Effector CD8-positive, alpha-beta T cell (primary cell): Measurements from ENCODE around the gene ZNF711.
"Not testable (repeated sequence)": the region's sequence is repeated elsewhere in the genome, so short reads cannot be mapped to it uniquely, and the experiment has no call there.

ENCODE experiments used
- DNase-seq: peaks from one replicate; lab custom pipeline; 2025; lab: John Stamatoyannopoulos, UW
- total RNA-seq, 4 experiments: gene quantifications; one replicate each; lab custom pipeline; 2026; lab: John Stamatoyannopoulos, UW

The ZNF711 gene
- total RNA-seq, result 0.78 to 10.3 (median 2.5) reads per million in 4 experiments

DNA sequence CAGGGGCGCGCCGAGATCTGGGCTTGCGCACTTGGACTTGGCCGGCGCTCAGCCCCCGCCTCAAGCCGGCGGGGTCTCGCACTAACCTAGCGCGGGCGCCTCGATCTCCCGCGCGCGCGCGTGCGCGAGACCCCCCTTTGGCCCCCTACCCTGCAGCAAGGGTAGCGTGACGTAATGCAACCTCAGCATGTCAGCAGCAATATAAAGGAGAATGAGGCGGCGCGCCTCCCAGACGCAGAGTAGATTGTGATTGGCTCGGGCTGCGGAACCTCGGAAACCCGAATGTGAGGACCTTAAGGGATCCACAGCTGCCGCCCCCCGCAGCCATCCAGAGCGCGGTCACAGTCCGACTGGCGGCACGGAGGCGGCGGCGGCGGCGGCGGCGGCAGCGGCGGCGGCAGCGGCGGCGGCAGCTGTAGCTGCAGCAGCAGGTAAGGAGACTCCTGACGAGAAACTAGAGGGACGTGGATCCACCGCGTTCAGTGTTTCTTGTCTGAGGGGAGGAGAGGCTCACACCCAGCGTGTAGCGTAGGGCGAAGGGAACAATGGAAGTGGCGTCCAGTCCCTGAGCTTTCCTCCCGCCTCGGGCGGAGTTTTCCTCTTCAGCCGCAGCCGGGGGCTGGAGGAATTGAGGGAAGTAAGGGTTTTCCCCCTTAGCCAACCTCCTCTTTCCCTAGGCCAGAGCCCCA is at the start of gene ZNF711, which contains the start of gene SATL1:
Gene ZNF711, plus strand, starts transcription at position 231 of the 689 bp plus-strand sequence. CDS start 3,582 bp downstream, outside the sequence.
Gene SATL1, minus strand, starts transcription at position 19 of the 689 bp plus-strand sequence. CDS start 134,811 bp downstream, outside the sequence.
- DNase-seq, result peak; percentile 5

DNA sequence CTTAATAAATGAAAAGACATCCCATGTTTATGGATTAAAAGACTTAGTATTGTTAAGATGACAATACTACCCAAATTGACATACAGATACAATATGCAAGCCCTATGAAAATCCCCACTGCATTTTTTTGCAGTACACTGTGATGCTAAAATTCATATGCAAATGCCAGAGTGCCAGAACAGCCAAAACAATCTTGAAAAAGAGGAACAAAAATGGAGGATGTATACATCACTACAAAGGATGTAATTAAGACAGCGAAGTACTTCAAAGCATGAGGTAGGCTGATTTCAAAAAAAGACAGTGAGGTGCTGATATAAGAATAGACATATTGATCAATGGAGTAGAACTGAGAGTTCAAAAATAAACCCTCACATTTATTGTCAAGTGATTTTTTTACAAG is 47.5 kb upstream of the ZNF711 start:
- no peak for DNase-seq

DNA sequence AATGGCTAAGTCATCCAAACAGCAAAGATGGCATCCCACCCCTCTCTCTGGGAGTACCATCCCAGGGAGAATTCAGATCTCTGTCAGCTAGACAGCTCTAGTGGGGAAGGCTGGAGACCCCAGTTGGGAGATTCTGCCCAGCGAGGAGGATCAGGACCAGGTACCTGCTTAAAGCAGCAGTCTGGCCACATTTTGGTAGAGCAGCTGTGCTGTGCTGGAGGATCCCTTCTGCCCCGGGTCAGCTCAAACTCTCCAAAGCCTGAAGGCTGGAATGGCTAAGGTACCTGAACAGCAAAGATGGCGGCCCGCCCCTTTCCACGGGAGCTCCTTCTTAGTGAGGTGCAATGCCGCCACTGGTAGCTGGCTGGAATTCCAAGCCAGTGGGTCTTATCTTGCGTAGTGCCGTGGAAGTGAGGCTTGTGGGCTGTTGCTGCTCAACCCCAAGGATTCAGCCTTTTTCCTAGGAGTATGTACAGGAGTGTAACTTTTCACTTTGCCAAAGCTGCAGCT is 40.3 kb upstream of the ZNF711 start:
- no peak for DNase-seq

DNA sequence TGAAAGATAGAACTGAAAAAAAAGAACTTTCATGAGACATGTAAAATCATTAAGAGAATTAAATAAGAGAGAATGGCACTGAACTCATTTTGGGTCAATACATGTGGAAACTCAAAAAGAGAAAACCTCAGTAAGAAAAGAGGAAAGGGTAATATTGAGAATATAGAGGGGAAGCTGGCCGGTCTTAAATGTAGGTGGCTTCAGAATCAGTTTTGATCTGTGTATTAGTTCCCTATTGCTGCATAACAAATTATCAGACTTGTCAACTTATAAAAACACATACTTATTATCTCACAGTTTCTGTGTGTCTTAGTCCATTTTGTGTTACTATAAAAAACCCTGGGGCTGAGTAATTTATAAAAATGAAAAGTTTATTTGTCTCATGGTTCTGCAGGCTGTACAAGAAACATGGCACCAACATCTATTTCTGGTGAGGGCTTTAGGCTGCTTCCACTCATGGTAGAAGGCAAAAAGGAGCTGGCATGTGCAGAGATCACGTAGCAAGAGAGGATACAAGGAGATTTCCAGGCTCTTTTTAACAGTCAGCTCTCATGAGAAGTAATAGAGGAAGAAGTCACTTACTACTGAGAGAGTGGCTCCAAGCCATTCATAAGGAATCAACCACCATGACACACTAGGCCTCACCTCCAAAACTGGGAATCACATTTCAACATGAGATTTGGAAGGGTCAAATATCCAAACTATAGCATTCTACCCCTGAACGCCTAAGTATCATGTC is 29.8 kb upstream of the ZNF711 start:
- DNase-seq, result no peak

DNA sequence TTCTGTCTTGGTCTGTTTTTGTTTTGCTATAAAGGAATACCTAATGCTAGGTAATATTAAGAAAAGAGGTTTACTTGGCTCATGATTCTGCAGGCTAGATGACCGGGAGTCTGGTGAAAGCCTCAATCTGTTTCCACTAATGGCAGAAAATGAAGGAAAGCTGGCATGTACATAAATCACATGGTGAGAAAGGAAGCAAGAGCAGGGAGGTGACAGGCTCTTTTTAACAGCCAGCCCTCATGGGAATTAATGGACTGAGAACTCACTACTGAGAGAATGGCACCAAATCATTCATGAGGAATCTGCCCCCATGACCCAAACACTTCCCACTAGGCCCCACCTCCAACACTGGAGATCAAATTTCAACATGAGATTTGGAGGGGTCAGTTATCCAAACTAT is 27.8 kb upstream of the ZNF711 start:
- DNase-seq, result no peak

DNA sequence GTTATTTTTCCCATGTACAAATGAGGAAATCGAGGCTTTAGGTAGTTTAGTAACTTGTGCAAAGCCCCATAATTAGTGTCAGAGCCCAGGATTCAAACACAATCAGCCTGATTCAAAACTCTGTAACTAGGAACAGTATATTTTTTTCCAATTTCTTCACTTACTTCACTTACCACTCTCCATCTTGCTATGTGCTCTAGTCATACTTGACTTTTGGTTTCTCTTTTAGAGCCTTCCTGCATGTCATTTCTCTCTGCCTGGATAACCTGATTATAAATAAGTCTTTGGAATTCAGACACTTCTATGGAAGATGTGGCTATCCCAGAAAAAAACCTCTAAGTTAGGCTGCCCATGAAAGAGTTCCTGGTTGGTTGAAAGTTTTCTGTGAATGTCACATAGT is 22.4 kb upstream of the ZNF711 start:
- no peak for DNase-seq

DNA sequence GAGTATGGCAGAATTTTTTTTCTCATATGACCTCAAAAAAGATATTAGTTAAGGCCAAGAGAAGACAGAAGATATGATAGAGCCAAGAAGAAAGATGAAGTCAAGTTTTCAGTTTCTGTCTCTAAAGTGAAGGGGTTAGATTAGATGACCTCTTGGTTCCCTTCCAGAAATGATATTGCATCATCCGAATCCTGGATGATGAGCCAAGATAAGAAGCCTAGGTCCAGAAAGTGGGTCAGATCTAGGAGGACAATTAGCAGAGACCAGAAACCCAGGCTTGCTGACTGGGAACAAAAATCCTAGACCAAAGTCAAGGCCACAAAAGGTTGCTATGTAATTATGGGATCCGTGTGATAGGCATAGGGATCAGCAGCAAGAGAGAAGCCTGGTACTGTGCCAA is 20.4 kb upstream of the ZNF711 start:
- no peak for DNase-seq

DNA sequence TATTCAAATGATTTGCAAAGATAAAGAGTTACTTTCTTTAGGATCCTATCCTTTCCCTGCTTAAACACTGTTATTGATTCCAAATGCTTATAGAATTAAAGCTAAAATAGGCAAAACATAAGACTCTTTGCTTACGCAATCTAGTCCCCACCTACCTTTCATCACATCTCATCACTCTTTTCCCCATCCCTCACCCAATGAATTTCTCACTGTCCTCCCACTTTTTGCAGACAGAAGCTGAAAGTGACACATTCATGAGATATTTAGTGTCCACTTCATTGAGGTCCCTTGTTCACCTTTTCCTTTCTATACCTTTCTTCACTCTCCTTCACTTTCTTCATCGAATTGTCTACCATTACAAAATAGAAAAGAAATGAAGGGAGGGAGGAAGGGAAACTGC is 636 bp upstream of the ZNF711 start:
- DNase-seq, result no peak

DNA sequence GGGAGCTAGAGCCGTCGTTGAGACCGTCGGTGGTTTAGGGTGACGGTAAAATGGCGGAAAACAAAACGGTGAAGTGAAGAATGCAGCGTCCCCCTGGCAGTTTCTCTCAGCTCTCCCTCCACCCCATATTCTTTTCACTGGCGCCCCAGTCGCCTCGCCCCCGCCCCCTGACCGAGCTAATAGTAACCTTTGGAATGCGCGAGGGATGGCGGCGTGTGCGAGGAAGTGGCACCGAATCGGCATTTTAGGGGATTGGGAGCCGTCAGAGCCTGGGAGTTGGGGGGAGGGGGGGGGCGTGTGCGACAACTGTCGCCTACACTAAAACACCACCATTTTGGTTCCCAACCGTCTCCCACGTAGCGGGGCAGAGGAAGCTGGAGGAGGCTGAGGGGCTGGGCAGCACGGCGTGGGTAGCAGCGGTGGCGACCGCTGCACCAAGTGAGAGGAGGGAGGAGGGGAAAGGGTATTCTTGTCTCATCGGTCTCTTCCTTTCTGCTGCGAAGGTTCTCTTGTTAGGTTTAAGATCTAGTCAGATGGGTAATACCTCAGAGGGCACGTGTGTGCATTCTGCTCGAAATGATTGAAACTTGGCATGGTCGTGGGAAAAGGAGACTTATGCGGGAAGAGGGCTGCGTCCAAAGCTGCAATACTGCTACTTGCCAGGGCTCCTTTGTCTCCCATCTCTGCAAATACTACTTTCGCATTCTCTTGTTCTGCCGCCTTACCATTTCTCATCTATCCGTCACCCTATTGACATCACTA is 840 bp downstream of the ZNF711 start:
- DNase-seq, result no peak

DNA sequence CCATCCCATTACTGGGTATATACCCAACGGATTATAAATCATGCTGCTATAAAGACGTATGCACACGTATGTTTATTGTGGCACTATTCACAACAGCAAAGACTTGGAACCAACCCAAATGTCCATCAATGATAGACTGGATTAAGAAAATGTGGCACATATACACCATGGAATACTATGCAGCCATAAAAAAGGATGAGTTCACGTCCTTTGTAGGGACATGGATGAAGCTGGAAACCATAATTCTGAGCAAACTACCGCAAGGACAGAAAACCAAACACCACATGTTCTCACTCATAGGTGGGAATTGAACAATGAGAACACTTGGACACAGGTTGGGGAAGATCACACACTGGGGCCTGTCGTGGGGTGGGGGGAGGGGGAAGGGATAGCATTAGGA is 41.5 kb downstream of the ZNF711 start:
- not testable (repeated sequence) for DNase-seq

DNA sequence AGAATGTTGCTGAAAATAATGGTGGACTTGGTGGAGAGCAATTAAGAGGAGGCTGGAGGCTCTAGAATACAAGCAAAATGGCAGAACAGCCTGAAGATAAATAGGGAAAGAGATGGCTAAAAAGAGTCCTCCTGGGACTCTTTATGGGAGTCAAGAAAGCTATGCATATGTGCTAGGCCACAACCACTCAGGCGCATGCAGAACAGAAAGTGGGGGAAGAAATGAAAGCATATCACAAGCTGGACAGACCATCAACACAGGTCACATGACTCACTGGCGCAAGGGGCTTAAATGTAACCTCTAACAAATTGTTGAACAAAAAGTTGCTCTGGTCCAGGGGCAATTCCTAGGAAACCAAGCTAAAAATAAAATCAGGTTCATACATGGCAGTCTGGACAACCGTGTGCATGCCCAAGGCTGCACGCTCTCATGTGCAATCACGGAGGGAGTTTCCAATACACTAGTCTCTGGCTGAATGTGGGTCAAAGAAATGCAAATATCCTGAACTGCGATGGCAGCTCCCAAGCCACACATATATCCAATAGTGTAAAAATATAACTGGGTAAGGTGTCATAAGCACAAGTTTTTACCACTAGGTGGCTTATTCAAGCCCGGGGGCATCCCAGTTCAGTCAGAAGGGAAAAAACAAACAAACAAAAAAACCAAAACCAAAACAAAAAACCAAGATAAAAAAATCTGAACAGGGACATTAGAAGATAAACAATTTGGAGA is 45.4 kb downstream of the ZNF711 start:
- DNase-seq, result no peak

DNA sequence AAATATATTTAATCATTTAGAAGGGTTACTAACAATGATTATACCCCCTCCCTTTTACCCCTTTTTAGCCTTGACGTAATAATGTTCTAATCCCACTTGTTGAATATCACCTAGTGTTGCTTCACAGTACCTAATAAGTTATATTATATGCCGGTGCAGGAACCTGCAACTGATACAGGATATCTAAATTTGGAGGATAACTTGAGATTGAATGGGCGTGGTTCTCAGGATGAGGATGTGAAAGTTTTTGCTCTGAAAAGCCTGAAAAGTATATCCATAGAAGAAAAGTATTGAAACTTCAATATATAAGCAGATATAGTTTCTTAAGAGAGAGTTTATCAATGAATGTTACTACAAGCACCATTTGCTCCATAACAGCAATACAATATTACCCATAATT is 59.8 kb downstream of the ZNF711 start:
- no peak for DNase-seq

DNA sequence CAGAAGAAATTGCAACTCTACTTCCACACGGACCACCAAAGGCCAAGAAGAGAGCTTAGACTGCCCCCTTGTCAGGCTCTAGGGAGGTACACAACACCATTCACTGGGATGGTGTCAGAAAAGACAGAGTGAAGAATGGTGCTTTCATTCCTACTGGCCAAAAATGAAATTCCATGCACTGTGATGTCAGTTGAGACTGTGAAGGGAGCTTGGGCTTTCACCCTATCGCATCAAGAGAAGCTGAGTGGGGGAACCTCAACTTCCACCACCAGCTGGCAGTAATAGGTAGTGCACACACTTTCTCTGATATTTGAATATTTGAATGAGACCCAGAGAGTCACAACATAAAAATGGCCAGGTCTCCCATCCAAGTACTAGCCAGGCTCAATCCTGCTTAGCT is 65.9 kb downstream of the ZNF711 start:
- no peak for DNase-seq

DNA sequence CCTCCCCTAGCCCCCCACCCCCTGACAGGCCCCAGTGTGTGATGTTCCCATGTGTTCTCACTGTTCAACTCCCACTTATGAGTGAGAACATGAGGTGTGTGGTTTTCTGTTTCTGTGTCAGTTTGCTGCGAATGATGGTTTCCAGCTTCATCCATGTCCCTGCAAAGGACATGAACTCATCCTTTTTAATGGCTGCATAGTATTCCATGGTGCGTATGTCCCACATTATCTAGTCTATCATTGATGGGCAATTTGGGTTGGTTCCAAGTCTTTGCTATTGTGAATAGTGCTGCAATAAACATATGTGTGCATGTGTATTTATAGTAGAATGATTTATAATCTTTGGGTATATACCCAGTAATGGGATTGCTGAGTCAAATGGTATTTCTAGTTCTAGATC is 67.6 kb downstream of the ZNF711 start:
- DNase-seq, result not testable (repeated sequence)
